Measurements from ENCODE around the gene FUT9.

DNA sequence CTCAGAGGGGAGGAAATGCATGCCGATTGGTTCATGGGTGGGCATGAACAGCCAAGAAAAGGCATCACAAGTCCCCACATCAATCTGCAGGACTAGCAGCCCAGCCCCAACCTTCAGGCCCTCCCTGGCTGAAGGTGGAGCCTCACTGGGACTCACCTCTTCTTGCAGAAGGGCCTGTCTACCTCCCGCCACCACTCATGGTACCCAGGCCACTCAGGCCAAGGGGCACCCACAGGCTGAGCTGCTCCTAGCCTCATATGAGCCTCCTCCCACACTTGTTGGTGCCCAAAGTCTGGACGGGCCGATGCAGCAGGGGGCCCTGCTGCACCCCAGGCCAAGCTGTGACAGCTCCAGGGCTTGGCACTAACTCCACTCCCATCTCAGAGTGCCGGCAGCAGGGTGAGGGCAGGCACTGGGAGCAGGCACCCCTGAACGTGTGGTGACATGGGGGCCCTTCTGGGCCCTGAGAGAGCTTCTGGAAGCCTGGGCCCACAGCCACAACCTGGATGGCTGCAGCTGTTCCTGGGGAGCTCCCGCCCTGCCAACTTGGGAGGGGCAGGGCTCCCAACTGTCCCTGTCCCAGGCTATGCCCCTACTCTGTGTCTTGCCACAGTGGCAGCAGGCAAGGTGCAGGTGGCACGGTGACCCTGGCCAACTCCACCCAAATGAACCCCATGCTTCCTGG lies 13.7 kb upstream of the FUT9 start:
- TF ChIP-seq TARDBP (IDR thresholded peaks at IDR 0.05) (no peak), NFRKB (IDR thresholded peaks at IDR 0.05) (no peak), BHLHE40 (IDR thresholded peaks at IDR 0.05; ENCODE audit: borderline replicate concordance) (no peak), FOXM1 (IDR thresholded peaks at IDR 0.05; ENCODE audit: borderline replicate concordance) (no peak), SUZ12 (IDR thresholded peaks at IDR 0.05) (no peak), FOXA1 (IDR thresholded peaks at IDR 0.05) (no peak), LEF1 (IDR thresholded peaks at IDR 0.05; ENCODE audit: borderline replicate concordance) (no peak), PKNOX1 (IDR thresholded peaks at IDR 0.05) (no peak), HDGF (IDR thresholded peaks at IDR 0.05; ENCODE audit: borderline replicate concordance) (no peak)
